Ishikawa (cell line): ENCODE results near the gene GGNBP2.

Source experiments
- CEBPB ChIP-seq: IDR thresholded peaks from 2 replicates; pipeline ENCODE4 v1.6.1; 2012
- CREB1 ChIP-seq: IDR thresholded peaks from 2 replicates; pipeline ENCODE4 v1.6.1; 2012; ENCODE audit warnings: low read depth
- EGR1 ChIP-seq: IDR thresholded peaks from 2 replicates; pipeline ENCODE4 v1.6.1; 2012
- EP300 ChIP-seq: IDR thresholded peaks from 2 replicates; pipeline ENCODE4 v1.6.1; 2012; ENCODE audit warnings: borderline replicate concordance
- FOXM1 ChIP-seq: IDR thresholded peaks from 2 replicates; pipeline ENCODE4 v1.6.1; 2012; ENCODE audit warnings: low read depth, borderline replicate concordance
- NFIC ChIP-seq: IDR thresholded peaks from 2 replicates; pipeline ENCODE4 v1.6.1; 2012
- RAD21 ChIP-seq: IDR thresholded peaks from 2 replicates; pipeline ENCODE4 v1.6.1; 2012; ENCODE audit warnings: low read depth
- REST ChIP-seq: IDR thresholded peaks from 2 replicates; pipeline ENCODE4 v1.6.1; 2012; ENCODE audit warnings: low read depth, mild to moderate bottlenecking
- TAF1 ChIP-seq: IDR thresholded peaks from 2 replicates; pipeline ENCODE4 v1.6.1; 2012; ENCODE audit warnings: low read depth, mild to moderate bottlenecking
- TCF12 ChIP-seq: IDR thresholded peaks from 2 replicates; pipeline ENCODE4 v1.6.1; 2012; ENCODE audit warnings: low read depth
- TEAD4 ChIP-seq: IDR thresholded peaks from 2 replicates; pipeline ENCODE4 v1.6.1; 2012
- YY1 ChIP-seq: IDR thresholded peaks from 2 replicates; pipeline ENCODE4 v1.6.1; 2012; ENCODE audit warnings: low read depth
- ZBTB7A ChIP-seq: IDR thresholded peaks from 2 replicates; pipeline ENCODE4 v1.6.1; 2012; ENCODE audit warnings: low read depth
- TF ChIP-seq, protein P1 (sequence below): IDR thresholded peaks from 2 replicates; pipeline ENCODE4 v1.6.1; 2012
- TF ChIP-seq, protein P2 (sequence below): IDR thresholded peaks from 2 replicates; pipeline ENCODE4 v1.6.1; 2012

GGNBP2 gene

DNA sequence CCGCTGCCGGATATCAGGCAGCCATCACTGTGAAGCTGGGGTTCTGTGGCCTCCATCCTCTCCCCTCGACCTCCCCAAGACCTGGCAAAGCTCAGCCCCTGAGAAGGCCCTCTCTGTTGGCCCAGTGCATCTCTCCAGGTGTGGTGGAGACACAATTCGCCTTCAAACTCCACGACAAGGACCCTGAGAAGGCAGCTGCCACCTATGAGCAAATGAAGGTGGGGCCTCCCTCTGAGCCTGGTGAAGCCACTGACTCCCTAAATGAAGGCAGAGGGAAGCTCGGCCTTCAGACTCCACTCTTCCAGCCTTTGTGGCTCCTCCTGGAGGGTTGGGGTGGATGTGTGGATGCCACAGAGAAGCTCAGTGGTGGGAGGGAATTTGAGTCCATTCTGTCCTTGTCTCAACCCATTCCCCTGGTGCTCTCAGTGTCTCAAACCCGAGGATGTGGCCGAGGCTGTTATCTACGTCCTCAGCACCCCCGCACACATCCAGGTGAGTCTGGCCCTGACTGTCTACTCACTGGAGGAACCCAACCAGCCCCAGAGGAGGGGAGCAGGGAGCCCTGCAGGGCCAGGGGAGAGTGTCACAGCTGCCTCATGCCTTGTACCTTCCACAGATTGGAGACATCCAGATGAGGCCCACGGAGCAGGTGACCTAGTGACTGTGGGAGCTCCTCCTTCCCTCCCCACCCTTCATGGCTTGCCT, 55.0 kb downstream of the GGNBP2 start:
- TF ChIP-seq YY1 (no peak), REST (no peak), CREB1 (no peak), TEAD4 (no peak), EGR1 (no peak), FOXM1 (no peak), TCF12 (no peak), NFIC (no peak), TAF1 (no peak), RAD21 (no peak), ZBTB7A (no peak), EP300 (no peak), CEBPB (no peak)
- TF ChIP-seq, protein P1, sequence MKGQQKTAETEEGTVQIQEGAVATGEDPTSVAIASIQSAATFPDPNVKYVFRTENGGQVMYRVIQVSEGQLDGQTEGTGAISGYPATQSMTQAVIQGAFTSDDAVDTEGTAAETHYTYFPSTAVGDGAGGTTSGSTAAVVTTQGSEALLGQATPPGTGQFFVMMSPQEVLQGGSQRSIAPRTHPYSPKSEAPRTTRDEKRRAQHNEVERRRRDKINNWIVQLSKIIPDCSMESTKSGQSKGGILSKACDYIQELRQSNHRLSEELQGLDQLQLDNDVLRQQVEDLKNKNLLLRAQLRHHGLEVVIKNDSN = no peak
- TF ChIP-seq, protein P2, sequence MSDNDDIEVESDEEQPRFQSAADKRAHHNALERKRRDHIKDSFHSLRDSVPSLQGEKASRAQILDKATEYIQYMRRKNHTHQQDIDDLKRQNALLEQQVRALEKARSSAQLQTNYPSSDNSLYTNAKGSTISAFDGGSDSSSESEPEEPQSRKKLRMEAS = no peak

- TF ChIP-seq TAF1 = no peak
- no peak for TF ChIP-seq TEAD4
- no peak for TF ChIP-seq EP300
- no peak for TF ChIP-seq ZBTB7A
- no peak for TF ChIP-seq NFIC
- no peak for TF ChIP-seq TCF12
- TF ChIP-seq, protein P2 = no peak
- no peak for TF ChIP-seq CEBPB
- TF ChIP-seq CREB1 = no peak
- TF ChIP-seq FOXM1 = no peak
Observed at GRCh38 chr17:36600465-36600864, 55.7 kb downstream of the GGNBP2 start.

DNA sequence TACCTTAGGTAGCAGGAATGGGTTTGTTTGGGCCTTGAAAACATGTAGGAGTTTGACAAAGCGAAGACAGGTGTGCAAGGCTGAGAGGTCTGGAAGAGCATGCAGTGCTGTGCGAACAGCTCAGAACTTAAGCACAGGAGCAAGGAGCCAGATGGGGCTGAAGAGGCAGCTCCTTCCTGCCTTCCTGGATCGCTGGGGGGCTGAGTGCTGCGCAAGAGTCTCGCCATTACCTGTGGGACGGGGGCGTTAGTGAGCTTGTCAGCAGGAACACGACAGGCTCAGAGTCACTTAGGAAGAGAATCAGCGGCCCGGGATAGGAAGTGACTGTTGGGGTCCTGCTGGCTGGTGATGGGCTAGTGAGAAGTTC, 56.2 kb downstream of the GGNBP2 start:
- TF ChIP-seq TEAD4 = no peak
- TF ChIP-seq EGR1 = no peak
- TF ChIP-seq CEBPB = no peak
- no peak for TF ChIP-seq FOXM1
- TF ChIP-seq, protein P1 = no peak
- no peak for TF ChIP-seq TCF12

- TF ChIP-seq TCF12 = peak; percentile 34; the same call in 1 of the 2 replicates
- 0 out of 2 replicates have a peak, but pooled peaks have one; percentile 8 for TF ChIP-seq CREB1
- TF ChIP-seq TEAD4 = 0 out of 2 replicates have a peak, but pooled peaks have one; percentile 9
- TF ChIP-seq RAD21 = no peak
- TF ChIP-seq EP300 = no peak
- no peak for TF ChIP-seq FOXM1
- no peak for TF ChIP-seq CEBPB
- TF ChIP-seq REST = no peak
- TF ChIP-seq YY1 = no peak
- TF ChIP-seq, protein P2 = peak; percentile 96
- peak; percentile 78 for TF ChIP-seq EGR1
- TF ChIP-seq, protein P1 = peak; percentile 84
- TF ChIP-seq TAF1 = peak; percentile 34; the same call in 1 of the 2 replicates
- no peak for TF ChIP-seq NFIC
- no peak for TF ChIP-seq ZBTB7A
Observed at GRCh38 chr17:36601303-36602029, 56.7 kb downstream of the GGNBP2 start, which contains the start of gene MRM1. Gene MRM1, plus strand, starts transcription at chr17:36601583. Its CDS starts 228 bp downstream, at chr17:36601811.
